Embryonic facial prominence (tissue), 1 donor: ENCODE measurements around the gene SVEP1.
"Not testable (repeated sequence)": the region's sequence is repeated elsewhere in the genome, so short reads cannot be mapped to it uniquely, and the experiment has no call there.

ENCODE experiments used
- DNase-seq: peaks from one replicate; pipeline ENCODE4 v3.0.0-alpha.2; 2016; ENCODE audit errors: extremely low spot score

Gene SVEP1

GRCh38 chr9:110446171-110446570, 133.4 kb downstream of the SVEP1 start:
- no peak for DNase-seq

- DNase-seq = no peak
Observed at GRCh38 chr9:110444911-110445310, 134.6 kb downstream of the SVEP1 start.

GRCh38 chr9:110443866-110444220, 135.7 kb downstream of the SVEP1 start:
- no peak for DNase-seq

- DNase-seq = no peak
Observed at GRCh38 chr9:110443146-110443865, 136.2 kb downstream of the SVEP1 start.

- no peak for DNase-seq
Observed at GRCh38 chr9:110440796-110441195, 138.7 kb downstream of the SVEP1 start.

- DNase-seq = no peak
Observed at GRCh38 chr9:110440172-110440571, 139.4 kb downstream of the SVEP1 start.

- no peak for DNase-seq
Observed at GRCh38 chr9:110432253-110432652, 147.3 kb downstream of the SVEP1 start.

- no peak for DNase-seq
Observed at GRCh38 chr9:110429453-110429852, 150.1 kb downstream of the SVEP1 start.

- DNase-seq = no peak
Observed at GRCh38 chr9:110427497-110428104, 151.9 kb downstream of the SVEP1 start.

GRCh38 chr9:110426052-110426709, 153.4 kb downstream of the SVEP1 start:
- DNase-seq = no peak

- no peak for DNase-seq
Observed at GRCh38 chr9:110414471-110414870, 165.1 kb downstream of the SVEP1 start.

- no peak for DNase-seq
Observed at GRCh38 chr9:110410961-110411360, 168.6 kb downstream of the SVEP1 start.

GRCh38 chr9:110408598-110408997, 170.9 kb downstream of the SVEP1 start:
- DNase-seq = no peak

- DNase-seq = no peak
Observed at GRCh38 chr9:110405858-110406443, 173.6 kb downstream of the SVEP1 start.

GRCh38 chr9:110404473-110404872, 175.1 kb downstream of the SVEP1 start:
- no peak for DNase-seq

GRCh38 chr9:110399983-110400382, 179.6 kb downstream of the SVEP1 start:
- no peak for DNase-seq

- not testable (repeated sequence) for DNase-seq
Observed at GRCh38 chr9:110398992-110399391, 180.5 kb downstream of the SVEP1 start.

- no peak for DNase-seq
Observed at GRCh38 chr9:110391826-110392485, 187.6 kb downstream of the SVEP1 start.

- no peak for DNase-seq
Observed at GRCh38 chr9:110389148-110389750, 190.3 kb downstream of the SVEP1 start.

- no peak for DNase-seq
Observed at GRCh38 chr9:110383491-110383890, 196.1 kb downstream of the SVEP1 start.

GRCh38 chr9:110382731-110383130, 196.8 kb downstream of the SVEP1 start:
- DNase-seq = no peak
